ENCODE measurements around the gene KCTD7. TPM values are rescaled to one million over a fixed set of nuclear protein-coding genes. Genes with fewer than 3 reads are reported as not detected.
"Not testable (repeated sequence)": the region's sequence is repeated elsewhere in the genome, so short reads cannot be mapped to it uniquely, and the experiment has no call there.

KCTD7 gene
- total RNA-seq, 2 experiments from 2014 or later = 31.9 to 33.8 TPM

DNA sequence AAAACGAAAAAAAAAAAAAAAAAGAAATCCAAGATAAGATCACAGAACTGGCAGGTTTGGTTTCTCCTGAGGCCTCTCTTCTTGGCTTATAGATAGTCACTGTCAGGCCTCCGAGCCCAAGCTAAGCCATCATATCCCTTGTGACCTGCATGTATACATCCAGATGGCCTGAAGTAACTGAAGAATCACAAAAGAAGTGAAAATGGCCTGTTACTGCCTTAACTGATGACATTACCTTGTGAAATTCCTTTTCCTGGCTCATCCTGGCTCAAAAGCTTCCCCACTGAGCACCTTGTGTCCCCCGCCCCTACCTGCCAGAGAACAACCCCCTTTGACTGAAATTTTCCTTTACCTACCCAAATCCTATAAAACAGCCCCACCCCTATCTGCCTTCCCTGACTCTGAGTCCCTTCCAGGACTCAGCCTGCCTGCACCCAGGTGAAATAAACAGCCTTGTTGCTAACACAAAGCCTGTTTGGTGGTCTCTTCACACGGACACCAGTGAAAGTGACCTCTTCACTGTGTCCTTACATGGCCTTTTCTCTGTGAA lies 36.0 kb upstream of the KCTD7 start:
- POLR2A ChIA-PET = interaction anchor here (1.0 kb wide), 1 partner anchor 36 kb away, joined by 3 read pairs; no protein-coding TSS in a partner anchor
- CTCF ChIA-PET; H3K36me3 Mint-ChIP-seq (ENCODE audit: low read depth); DNase-seq; H3K9me3 Mint-ChIP-seq; H3K27me3 Mint-ChIP-seq: not testable (repeated sequence)
- H3K4me3 Mint-ChIP-seq = peak overlapping the region; percentile 98
- peaks cover 43% of the 10 kb centered on the region for H3K4me1 Mint-ChIP-seq
- H3K27ac Mint-ChIP-seq = peak overlapping the region; percentile 91

DNA sequence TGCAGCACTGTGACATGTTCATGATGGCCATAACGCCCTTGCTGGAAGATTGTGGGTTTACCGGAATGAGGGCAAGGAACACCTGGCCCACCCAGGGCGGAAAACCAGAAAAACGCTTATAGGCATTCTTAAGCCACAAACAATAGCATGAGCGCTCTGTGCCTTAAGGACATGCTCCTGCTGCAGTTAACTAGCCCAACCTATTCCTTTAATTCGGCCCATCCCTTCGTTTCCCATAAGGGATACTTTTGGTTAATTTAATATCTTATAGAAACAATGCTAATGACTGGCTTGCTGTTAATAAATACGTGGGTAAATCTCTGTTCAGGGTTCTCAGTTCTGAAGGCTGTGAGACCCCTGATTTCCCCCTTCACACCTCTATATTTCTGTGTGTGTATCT lies 34.6 kb upstream of the KCTD7 start:
- H3K27me3 Mint-ChIP-seq; H3K4me3 Mint-ChIP-seq; H3K36me3 Mint-ChIP-seq (ENCODE audit: low read depth); CTCF ChIA-PET; H3K9me3 Mint-ChIP-seq; H3K27ac Mint-ChIP-seq; DNase-seq; POLR2A ChIA-PET: not testable (repeated sequence)
- peaks cover 36% of the 10 kb centered on the region for H3K4me1 Mint-ChIP-seq

DNA sequence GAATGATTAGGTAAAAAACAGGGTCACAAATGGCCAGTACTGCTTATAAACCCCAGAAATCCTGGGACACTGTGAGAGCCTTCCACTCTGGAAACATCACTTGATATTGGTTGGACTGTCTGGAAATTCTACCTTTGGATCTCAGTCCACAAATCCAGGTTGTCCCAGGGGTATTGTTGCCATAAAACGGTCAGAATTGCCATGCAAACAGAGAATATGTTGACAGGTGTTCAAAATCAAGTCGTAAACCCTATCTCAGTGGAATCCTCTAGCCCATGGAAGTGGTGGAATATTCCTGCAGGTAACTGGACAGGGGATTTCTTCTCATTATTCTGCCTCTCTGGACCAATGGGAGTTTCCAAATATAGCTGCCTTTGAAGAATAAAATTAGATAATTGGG lies 31.2 kb upstream of the KCTD7 start:
- Mint-ChIP-seq H3K4me1 (peaks cover 9% of the 10 kb centered on the region), H3K9me3 (peaks cover 3% of the 10 kb centered on the region), H3K27me3 (no peaks in the 10 kb centered on the region), H3K27ac (no peak overlapping the region), H3K4me3 (no peak overlapping the region), H3K36me3 (ENCODE audit: low read depth) (no peaks in the 10 kb centered on the region)
- no peak for DNase-seq
- CTCF ChIA-PET = interaction anchor here (0.7 kb wide), 1 partner anchor 21 kb away, joined by 3 read pairs; no protein-coding TSS in a partner anchor
- POLR2A ChIA-PET = interaction anchor here (0.6 to 1.7 kb wide), 2 partner anchors 10 to 32 kb away, joined by 3 to 4 read pairs; partner anchors contain the start of gene KCTD7

DNA sequence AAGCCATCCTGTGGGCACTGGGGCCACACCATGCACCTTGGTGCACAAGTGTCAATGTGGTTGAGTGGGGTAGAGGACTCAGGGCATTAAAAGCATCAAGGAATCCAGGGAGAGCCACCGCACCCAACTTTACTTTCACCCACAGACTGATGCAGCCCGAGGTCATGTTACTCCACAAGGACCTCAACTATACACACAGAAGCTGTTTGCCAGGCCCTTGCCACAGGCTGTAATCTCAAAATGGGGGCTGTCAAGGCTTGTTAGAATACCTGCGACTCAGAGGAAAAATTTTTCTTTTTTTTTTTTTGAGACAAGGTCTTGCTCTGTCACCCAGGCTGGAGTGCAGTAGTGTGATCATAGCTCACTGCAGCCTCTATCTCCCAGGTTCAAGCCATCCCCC lies 26.5 kb upstream of the KCTD7 start:
- H3K4me3 Mint-ChIP-seq = no peak overlapping the region
- ChIA-PET POLR2A (no interaction called here), CTCF (interaction anchor here (0.7 kb wide), 1 partner anchor 189 kb away, joined by 3 read pairs; no protein-coding TSS in a partner anchor)
- H3K4me1 Mint-ChIP-seq = no peaks in the 10 kb centered on the region
- no peak for DNase-seq
- H3K27ac Mint-ChIP-seq = no peak overlapping the region
- H3K9me3 Mint-ChIP-seq = no peaks in the 10 kb centered on the region
- no peaks in the 10 kb centered on the region for H3K36me3 Mint-ChIP-seq (ENCODE audit: low read depth)
- no peaks in the 10 kb centered on the region for H3K27me3 Mint-ChIP-seq

DNA sequence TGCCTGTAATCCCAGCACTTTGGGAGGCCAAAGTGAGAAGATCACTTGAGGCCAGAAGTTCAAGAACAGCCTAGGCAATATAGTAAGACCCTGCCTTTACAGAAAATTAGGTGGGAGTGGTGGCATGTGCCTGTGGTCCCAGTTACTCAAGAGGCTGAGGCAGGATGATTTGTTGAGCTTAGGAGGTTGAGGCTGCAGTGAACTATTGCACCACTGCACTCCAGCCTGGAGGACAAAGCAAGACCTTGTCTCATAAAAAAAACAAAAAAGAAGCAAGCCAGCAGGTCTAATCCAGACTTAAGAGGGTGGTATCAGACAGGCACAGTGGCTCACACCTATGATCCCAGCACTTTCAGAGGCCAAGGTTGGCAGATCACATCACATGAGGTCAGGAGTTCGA lies 24.5 kb upstream of the KCTD7 start:
- CTCF ChIA-PET = interaction anchor here (0.6 to 0.7 kb wide), 2 partner anchors 212 to 715 kb away, joined by 4 read pairs; no protein-coding TSS in a partner anchor
- H3K9me3 Mint-ChIP-seq = no peaks in the 10 kb centered on the region
- POLR2A ChIA-PET = no interaction called here
- no peak overlapping the region for H3K27ac Mint-ChIP-seq
- H3K27me3 Mint-ChIP-seq = no peaks in the 10 kb centered on the region
- no peaks in the 10 kb centered on the region for H3K36me3 Mint-ChIP-seq (ENCODE audit: low read depth)
- no peak overlapping the region for H3K4me3 Mint-ChIP-seq
- DNase-seq = no peak
- no peaks in the 10 kb centered on the region for H3K4me1 Mint-ChIP-seq

DNA sequence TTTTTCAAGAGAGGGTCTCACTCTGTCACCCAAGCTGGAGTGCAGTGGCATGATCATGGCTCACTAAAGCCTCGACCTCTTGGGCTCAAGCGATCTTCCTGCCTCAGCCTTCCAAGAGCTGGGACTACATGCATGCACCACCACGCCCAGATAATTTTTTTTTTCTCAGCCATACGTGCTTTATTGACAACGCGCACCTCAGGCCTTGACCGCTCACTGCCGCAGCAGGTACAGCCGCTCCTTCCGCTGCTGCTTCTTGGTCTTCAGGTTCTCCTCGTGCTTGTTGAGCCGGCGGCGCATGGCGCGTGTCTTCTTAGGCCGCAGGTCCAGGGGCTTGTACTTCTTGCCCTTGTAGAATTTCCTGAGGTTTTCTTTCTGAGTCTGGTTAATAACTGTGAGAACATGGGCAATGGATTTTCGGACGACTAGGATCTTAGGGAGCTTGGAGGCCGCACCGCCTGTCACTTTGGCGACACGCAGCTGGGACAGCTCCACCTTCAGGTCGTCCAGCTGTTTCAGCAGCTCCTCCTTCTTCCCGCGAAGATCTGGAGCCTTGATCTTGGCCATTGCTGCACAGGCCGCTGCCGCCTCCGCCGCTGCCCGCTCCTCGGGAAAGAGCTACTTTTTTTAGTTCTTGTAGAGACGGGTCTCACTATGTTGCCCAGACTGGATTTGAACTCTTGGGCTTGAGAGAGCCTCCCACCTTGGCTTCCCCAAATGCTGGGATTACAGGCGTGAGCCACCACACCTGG lies 22.0 kb upstream of the KCTD7 start:
- DNase-seq; H3K27ac Mint-ChIP-seq; H3K36me3 Mint-ChIP-seq (ENCODE audit: low read depth); H3K27me3 Mint-ChIP-seq; H3K9me3 Mint-ChIP-seq; H3K4me1 Mint-ChIP-seq; H3K4me3 Mint-ChIP-seq: not testable (repeated sequence)
- POLR2A ChIA-PET = interaction anchor here (0.7 kb wide), 1 partner anchor 17 kb away, joined by 4 read pairs; no protein-coding TSS in a partner anchor
- CTCF ChIA-PET = interaction anchor here (0.8 kb wide), 1 partner anchor 12 kb away, joined by 3 read pairs; no protein-coding TSS in a partner anchor

DNA sequence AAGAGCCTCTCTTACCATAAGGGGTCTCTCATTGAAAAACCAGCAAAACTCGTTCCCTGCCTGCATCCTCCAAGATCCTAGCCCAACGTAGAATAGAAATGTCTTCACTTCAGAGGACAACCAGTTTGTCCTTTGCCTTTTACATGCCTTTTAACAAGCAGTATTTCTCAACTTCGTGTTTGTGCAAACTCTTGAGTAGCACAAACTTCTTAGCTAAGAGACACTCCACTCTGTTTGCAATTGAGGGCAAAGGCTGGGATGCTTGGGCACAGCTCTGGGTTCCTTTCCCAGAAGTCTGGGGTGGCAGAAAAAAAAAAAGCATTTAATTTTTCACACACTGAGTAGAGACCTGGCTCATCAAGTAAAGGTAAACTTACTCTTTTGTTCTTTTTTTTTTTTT lies 19.5 kb upstream of the KCTD7 start:
- no peaks in the 10 kb centered on the region for H3K36me3 Mint-ChIP-seq (ENCODE audit: low read depth)
- ChIA-PET CTCF (no interaction called here), POLR2A (no interaction called here)
- H3K4me3 Mint-ChIP-seq = no peak overlapping the region
- H3K4me1 Mint-ChIP-seq = no peaks in the 10 kb centered on the region
- H3K27me3 Mint-ChIP-seq = peaks cover 1% of the 10 kb centered on the region
- no peak overlapping the region for H3K27ac Mint-ChIP-seq
- no peak for DNase-seq
- no peaks in the 10 kb centered on the region for H3K9me3 Mint-ChIP-seq

DNA sequence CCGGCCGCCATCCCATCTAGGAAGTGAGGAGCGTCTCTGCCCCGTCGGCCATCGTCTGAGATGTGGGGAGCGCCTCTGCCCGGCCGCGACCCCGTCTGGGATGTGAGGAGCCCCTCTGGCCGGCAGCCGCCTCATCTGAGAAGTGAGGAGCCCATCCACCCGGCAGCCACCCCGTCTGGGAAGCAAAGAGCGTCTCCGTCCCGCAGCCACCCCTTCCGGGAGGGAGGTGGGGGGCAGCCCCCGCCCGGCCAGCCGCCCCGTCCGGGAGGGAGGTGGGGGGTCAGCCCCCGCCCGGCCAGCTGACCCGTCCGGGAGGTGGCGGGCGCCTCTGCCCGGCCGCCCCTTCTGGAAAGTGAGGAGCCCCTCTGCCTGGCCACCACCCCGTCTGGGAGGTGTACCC lies 14.1 kb upstream of the KCTD7 start:
- H3K27me3 Mint-ChIP-seq; H3K4me1 Mint-ChIP-seq; DNase-seq; POLR2A ChIA-PET; H3K4me3 Mint-ChIP-seq; H3K36me3 Mint-ChIP-seq (ENCODE audit: low read depth); H3K27ac Mint-ChIP-seq; CTCF ChIA-PET; H3K9me3 Mint-ChIP-seq: not testable (repeated sequence)

DNA sequence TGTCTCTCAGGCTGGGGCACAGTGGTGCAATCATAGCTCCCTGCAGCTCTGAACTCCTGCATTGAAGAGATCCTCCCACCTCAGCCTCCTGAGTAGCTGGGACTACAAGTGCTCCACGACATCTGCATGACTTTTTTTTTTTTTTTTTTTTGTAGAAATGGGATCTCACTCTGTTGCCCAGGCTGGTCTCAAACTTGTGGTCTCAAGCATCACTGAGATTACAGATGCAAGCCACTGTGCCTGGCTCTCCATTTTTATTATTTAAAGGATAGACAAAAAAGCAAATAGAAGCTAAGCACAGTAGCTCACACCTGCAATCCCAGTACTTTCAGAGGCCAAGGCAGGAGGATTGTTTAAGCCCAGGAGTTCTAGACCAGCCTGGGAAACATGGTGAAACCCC lies 13.0 kb upstream of the KCTD7 start:
- POLR2A ChIA-PET = interaction anchor here (1.6 kb wide), 1 partner anchor 122 kb away, joined by 3 read pairs; no protein-coding TSS in a partner anchor

DNA sequence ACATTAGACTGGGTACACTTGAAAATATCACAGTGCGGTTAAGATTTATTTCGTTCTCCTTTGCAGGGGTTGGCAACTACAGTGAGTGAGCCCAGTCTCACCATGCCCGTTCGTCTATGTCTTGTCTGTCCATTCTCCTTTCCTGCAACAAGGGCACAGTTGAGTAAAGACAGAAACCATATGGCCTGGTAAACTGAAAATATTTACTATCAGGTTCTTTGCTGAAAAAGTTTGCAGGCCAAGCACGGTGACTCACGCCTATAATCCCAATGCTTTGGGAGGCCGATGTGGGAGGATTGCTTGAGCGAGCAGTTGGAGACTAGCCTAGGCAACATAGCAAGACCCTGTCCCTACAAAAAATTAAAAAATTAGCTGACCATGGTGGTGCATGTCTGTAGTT lies 11.4 kb upstream of the KCTD7 start:
- DNase-seq = no peak
- POLR2A ChIA-PET = no interaction called here
- Mint-ChIP-seq H3K27me3 (no peaks in the 10 kb centered on the region), H3K27ac (no peak overlapping the region), H3K4me3 (no peak overlapping the region), H3K4me1 (no peaks in the 10 kb centered on the region), H3K9me3 (no peaks in the 10 kb centered on the region), H3K36me3 (ENCODE audit: low read depth) (no peaks in the 10 kb centered on the region)
- CTCF ChIA-PET = no interaction called here

More for the DNA sequence above, 13.0 kb upstream of the KCTD7 start:
- H3K27me3 Mint-ChIP-seq = peaks cover 1% of the 10 kb centered on the region
- no peak overlapping the region for H3K4me3 Mint-ChIP-seq
- no peaks in the 10 kb centered on the region for H3K4me1 Mint-ChIP-seq
- no peak for DNase-seq
- CTCF ChIA-PET = no interaction called here
- no peak overlapping the region for H3K27ac Mint-ChIP-seq
- no peaks in the 10 kb centered on the region for H3K9me3 Mint-ChIP-seq
- H3K36me3 Mint-ChIP-seq (ENCODE audit: low read depth) = no peaks in the 10 kb centered on the region

DNA sequence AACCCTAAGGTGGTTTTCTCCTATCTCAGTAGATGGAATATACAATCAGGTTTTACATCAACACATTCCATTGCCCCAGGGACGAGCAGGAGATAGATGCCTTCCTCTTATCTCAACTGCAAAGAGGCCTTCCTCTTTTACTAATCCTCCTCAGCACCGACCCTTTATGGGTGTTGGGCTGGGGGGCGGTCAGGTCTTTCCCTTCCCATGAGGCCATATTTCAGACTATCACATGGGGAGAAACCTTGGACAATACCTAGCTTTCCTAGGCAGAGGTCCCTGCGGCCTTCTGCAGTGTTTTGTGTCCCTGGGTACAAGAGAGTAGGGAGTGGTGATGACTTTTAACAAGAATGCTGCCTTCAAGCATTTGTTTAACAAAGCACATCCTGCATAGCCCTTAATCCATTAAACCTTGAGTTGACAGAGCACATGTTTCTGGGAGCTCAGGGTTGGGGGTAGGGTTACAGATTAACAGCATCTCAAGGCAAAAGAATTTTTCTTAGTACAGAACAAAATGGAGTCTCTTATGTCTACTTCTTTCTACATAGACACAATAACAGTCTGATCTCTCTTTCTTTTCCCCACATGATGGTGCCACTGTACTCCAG lies 9.2 kb upstream of the KCTD7 start:
- DNase-seq; H3K27ac Mint-ChIP-seq; H3K4me3 Mint-ChIP-seq; H3K27me3 Mint-ChIP-seq; H3K9me3 Mint-ChIP-seq; H3K4me1 Mint-ChIP-seq; H3K36me3 Mint-ChIP-seq (ENCODE audit: low read depth); POLR2A ChIA-PET; CTCF ChIA-PET: not testable (repeated sequence)

DNA sequence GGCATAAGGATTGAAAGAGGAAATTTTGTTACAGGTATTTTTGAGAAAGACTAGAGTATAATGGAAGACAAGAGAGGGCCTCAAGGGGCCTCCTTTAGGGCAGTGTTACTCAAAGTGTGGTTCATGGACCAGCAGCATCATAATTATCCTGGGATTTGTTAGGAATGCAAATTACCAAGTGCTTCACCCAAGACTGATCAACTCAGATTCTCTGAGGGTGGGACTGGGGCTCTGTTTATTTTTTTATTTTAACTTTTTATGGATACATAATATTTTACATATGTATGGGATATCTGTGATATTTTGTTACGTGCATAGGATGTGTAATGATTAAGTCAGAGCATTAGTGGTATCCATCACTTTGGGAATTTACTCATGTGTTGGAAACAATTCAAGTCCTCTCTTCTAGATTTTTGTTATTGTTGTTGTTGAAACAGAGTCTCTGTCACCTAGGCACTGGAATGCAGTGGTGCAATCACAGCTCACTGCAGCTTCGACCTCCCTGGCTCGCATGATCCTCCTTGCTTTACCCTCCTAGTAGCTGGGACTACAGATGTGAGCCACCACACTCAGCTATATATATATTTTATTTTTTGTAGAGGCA lies 2.2 kb upstream of the KCTD7 start:
- ChIA-PET POLR2A (interaction anchor here (2.9 to 3.5 kb wide), 2 partner anchors 28 to 55 kb away, joined by 12 to 26 read pairs; no protein-coding TSS in a partner anchor), CTCF (interaction anchor here (0.6 to 2.0 kb wide), 2 partner anchors 69 to 194 kb away, joined by 3 to 6 read pairs; no protein-coding TSS in a partner anchor)
- no peak overlapping the region for H3K27ac Mint-ChIP-seq

DNA sequence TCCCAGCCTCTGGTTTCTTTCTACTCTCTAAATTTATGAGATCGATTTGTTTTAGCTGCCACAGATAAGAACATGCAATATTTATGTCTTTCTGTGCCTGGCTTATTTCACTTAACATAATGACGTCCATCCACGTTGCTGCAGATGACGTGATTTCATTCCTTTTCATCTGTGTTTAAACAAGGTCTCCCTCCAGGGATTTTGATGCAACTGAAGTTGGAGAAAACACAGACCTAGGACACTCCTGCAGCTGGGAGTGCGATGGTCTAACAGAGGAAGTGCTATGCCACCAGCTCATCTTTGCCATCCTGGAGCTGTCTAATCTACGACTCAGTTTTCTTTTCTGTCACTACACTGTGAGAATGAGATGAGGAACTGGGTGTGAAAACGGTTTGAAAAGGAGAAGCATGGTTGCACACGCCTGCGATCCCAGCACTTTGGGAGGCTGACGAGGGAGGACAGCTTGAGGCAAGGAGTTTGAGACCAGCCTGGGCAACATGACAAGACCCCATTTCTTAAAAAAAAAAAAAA lies 1.5 kb upstream of the KCTD7 start:
- POLR2A ChIA-PET = interaction anchor here (0.8 to 3.5 kb wide), 7 partner anchors 23 to 368 kb away, joined by 3 to 26 read pairs (median 5); partner anchors contain the start of genes RABGEF1 and SBDS
- DNase-seq = no peak
- H3K36me3 Mint-ChIP-seq (ENCODE audit: low read depth) = peaks cover 11% of the 10 kb centered on the region
- H3K4me1 Mint-ChIP-seq = peaks cover 38% of the 10 kb centered on the region
- peak overlapping the region; percentile 61 for H3K4me3 Mint-ChIP-seq
- H3K27ac Mint-ChIP-seq = peak overlapping the region; percentile 22
- CTCF ChIA-PET = interaction anchor here (0.7 to 2.0 kb wide), 3 partner anchors 69 to 505 kb away, joined by 3 to 6 read pairs (median 3); no protein-coding TSS in a partner anchor
- no peaks in the 10 kb centered on the region for H3K27me3 Mint-ChIP-seq
- H3K9me3 Mint-ChIP-seq = no peaks in the 10 kb centered on the region

More for the DNA sequence above, 2.2 kb upstream of the KCTD7 start:
- Mint-ChIP-seq H3K9me3 (no peaks in the 10 kb centered on the region), H3K36me3 (ENCODE audit: low read depth) (peaks cover 6% of the 10 kb centered on the region), H3K27me3 (no peaks in the 10 kb centered on the region), H3K4me3 (no peak overlapping the region), H3K4me1 (peaks cover 31% of the 10 kb centered on the region)
- DNase-seq = no peak
